Pancreas (tissue), 10 donors: ENCODE measurements around the gene PHAF1. TPM values are rescaled to one million over a fixed set of nuclear protein-coding genes. Genes with fewer than 3 reads are reported as not detected.

Source experiments
- ATAC-seq, 4 donors: fragments of 200-7000 bp; cut with Tn5 transposase; one replicate each; pipeline versions ENCODE4 v1.8.0 to v1.9.1; 2020; ENCODE audit warnings: mild to moderate bottlenecking in 4 of 4, moderate library complexity in 4 of 4
- DNase-seq, 6 donors: peaks; one replicate each; pipeline ENCODE4 v3.0.0-alpha.2; 2020
- FAIRE-seq: peaks from 2 replicates; lab custom pipeline; 2012; peaks lifted over from hg19 to GRCh38; lab: Jason Lieb, UNC
- H3K27ac ChIP-seq, 4 donors: fragments of 200-600 bp; sonication (generic); 1 replicate in 3 of 4; 2 replicates in 1 of 4; pipeline versions ENCODE4 v1.5.0 to v1.8.0; 2020
- H3K27me3 ChIP-seq, 4 donors: fragments of 200-600 bp; one replicate each; pipeline ENCODE4 v1.8.0; 2021
- H3K36me3 ChIP-seq, 3 donors: fragments of 200-600 bp; sonication (generic) in 1 of 3; one replicate each; pipeline versions ENCODE4 v1.5.0 to v1.8.0; 2020 to 2021
- H3K4me1 ChIP-seq, 3 donors: fragments of 200-600 bp; one replicate each; pipeline ENCODE4 v1.8.0; 2021
- H3K4me3 ChIP-seq, 4 donors: fragments of 200-600 bp; sonication (generic) in 2 of 4; one replicate each; pipeline versions ENCODE4 v1.5.0 to v1.8.0; 2020 to 2021
- H3K9me3 ChIP-seq, 4 donors: fragments of 200-600 bp; one replicate each; pipeline ENCODE4 v1.8.0; 2021
- CTCF ChIP-seq, 4 donors: fragments of 200-600 bp; sonication (generic) in 3 of 4; IDR thresholded peaks; one replicate each; pipeline versions ENCODE4 v1.5.0 to v1.8.0; 2021; ENCODE audit warnings: antibody characterized with exemption in 4 of 4
- WGBS, 2 donors: extraction: QIAGEN DNeasy Blood & Tissue Kit; methylation state at CpG; one replicate each; pipeline ENCODE4 v1.1.7; 2013; 5-methylcytosine and 5-hydroxymethylcytosine counted together
- intact Hi-C, 3 donors: fragments of 100-400 bp; cut with DNase I; formaldehyde crosslinking; loops; one replicate each; pipeline versions ENCODE4 v1.11.1 to v1.14.2; 2022
- polyA plus RNA-seq, 2 donors: library from polyadenylated mRNA; stranded (reverse); fragments of 200-250 nt; gene quantifications; one replicate each; pipeline ENCODE4 v1.2.3, GENCODE V29; 2013
- total RNA-seq, 6 donors: library from RNA; stranded (reverse); fragmentation: NEBNext Ultra II Directional in 4 of 6; extraction: Animal tissue kit (Norgen Biotek cat#: 25700) in 4 of 6; gene quantifications; one replicate each; pipeline versions ENCODE4 v1.2.1 to v1.2.4, GENCODE V29; 2021 to 2023
- donor health status: healthy with polysubstance abuse.
- donor health status: DM: no; HTN: no; CAD: no; lungs with moderate emphysema.
- donor health status: DM: no; HTN: no; CAD: no.
- donor health status: control.
- donor health status: control.
- donor health status: Bipolar disorder and iron deficiency.
- donor health status: DM: yes; HTN: yes; CAD: no.
- donor health status: DM: no; HTN: no; CAD: no.
- donor health status: DM: no; HTN: no; CAD: no.
- donor health status: DM: yes; HTN: yes; CAD: no.

PHAF1 gene
- total and polyA plus RNA-seq, 8 donors: 2.8 to 8.9 (median 4.9) TPM

DNA sequence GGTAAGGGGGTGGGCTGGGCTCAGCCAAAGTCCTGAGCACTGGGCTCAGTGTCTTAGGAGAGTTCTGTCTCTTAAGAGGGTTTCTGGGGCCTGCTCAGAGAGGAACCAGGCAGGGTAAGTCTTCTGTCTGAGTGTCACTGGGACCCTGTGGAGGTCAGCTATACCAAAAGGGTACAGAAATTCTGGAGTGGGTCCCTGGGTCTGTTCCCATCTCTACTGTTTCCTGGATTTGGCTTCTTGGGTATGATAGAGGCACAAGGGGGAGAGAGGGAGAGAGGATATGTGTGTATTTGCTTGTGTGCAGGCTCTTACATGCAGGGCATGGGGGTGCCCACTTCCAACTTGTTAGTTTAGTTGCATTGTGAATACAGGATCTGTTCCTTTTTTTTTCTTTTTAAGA lies 83.8 kb downstream of the PHAF1 start:
- DNase-seq (no peak), FAIRE-seq (no peak), ATAC-seq (no peak)
- TF ChIP-seq CTCF (IDR thresholded peaks at IDR 0.05): no peak
- H3K36me3 ChIP-seq: peaks cover 0 to 27% (median 13%) of the 10 kb centered on the region in 3 donors
- H3K9me3 ChIP-seq: no peaks in the 10 kb centered on the region
- no peaks in the 10 kb centered on the region for H3K27me3 ChIP-seq
- H3K4me1 ChIP-seq: peaks cover 14 to 19% (median 17%) of the 10 kb centered on the region in 3 donors
- H3K4me3 ChIP-seq: peak overlapping the region in 1 of 4 donors; percentile 97
- H3K27ac ChIP-seq: no peak overlapping the region
- intact Hi-C loops: no loop called here

DNA sequence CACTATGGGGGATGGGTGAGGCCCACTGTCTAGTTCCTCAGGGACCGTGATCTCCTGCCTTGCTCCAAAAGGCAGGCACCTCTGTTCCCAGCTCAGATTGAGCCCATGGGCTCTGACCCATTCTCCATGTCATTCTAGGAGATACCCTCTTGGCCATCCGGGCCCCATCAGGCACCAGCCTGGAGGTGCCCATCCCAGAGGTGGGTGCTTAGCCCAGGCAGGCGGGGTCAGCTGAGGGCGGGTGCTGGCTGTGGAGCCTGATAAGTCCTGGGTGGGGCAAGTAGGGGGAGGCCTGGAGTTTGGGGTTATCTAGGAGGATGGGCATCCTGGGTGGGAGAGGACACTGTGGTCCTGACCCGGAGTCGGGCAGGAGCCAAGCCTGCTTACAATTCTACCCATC lies 84.5 kb downstream of the PHAF1 start:
- Histone ChIP-seq H3K9me3 (no peaks in the 10 kb centered on the region), H3K27ac (no peak overlapping the region), H3K4me1 (peaks cover 14 to 19% (median 17%) of the 10 kb centered on the region in 3 donors), H3K4me3 (no peak overlapping the region), H3K36me3 (peaks cover 0 to 27% (median 13%) of the 10 kb centered on the region in 3 donors), H3K27me3 (no peaks in the 10 kb centered on the region)
- DNase-seq (peak in 1 of 6 donors; percentile 40), ATAC-seq (no peak), FAIRE-seq (no peak)
- no peak for TF ChIP-seq CTCF (IDR thresholded peaks at IDR 0.05)
- WGBS, 2 donors: 88 to 95% methylated on average over 6 of the region's 6 CpGs
- intact Hi-C loops: no loop called here

- TF ChIP-seq CTCF (IDR thresholded peaks at IDR 0.05): no peak
- intact Hi-C loops: no loop called here
- 60 to 67% methylated on average over 5 of the region's 5 CpGs for WGBS, 2 donors
- peaks cover 0 to 27% (median 13%) of the 10 kb centered on the region in 3 donors for H3K36me3 ChIP-seq
- FAIRE-seq: no peak
- H3K4me1 ChIP-seq: peaks cover 14 to 19% (median 17%) of the 10 kb centered on the region in 3 donors
- no peak overlapping the region for H3K4me3 ChIP-seq
- no peaks in the 10 kb centered on the region for H3K9me3 ChIP-seq
- no peak for DNase-seq
- H3K27ac ChIP-seq: no peak overlapping the region
- H3K27me3 ChIP-seq: no peaks in the 10 kb centered on the region
- ATAC-seq: no peak
Measured at GRCh38 chr16:67195676-67196075, 85.9 kb downstream of the PHAF1 start.

- 92 to 95% methylated on average over 1 of the region's 1 CpG for WGBS, 2 donors
- no peaks in the 10 kb centered on the region for H3K9me3 ChIP-seq
- no peak overlapping the region for H3K4me3 ChIP-seq
- no peak for TF ChIP-seq CTCF (IDR thresholded peaks at IDR 0.05)
- no peak for DNase-seq
- peaks cover 9 to 14% (median 11%) of the 10 kb centered on the region in 3 donors for H3K4me1 ChIP-seq
- no peak for FAIRE-seq
- H3K36me3 ChIP-seq: peaks cover 0 to 33% (median 13%) of the 10 kb centered on the region in 3 donors
- no peak overlapping the region for H3K27ac ChIP-seq
- no peaks in the 10 kb centered on the region for H3K27me3 ChIP-seq
- ATAC-seq: no peak
- intact Hi-C loops: no loop called here
Measured at GRCh38 chr16:67196881-67197280, 87.1 kb downstream of the PHAF1 start.

- no peak overlapping the region for H3K4me3 ChIP-seq
- no peaks in the 10 kb centered on the region for H3K9me3 ChIP-seq
- H3K27me3 ChIP-seq: no peaks in the 10 kb centered on the region
- ATAC-seq (no peak), DNase-seq (no peak), FAIRE-seq (no peak)
- WGBS, 2 donors: 65 to 69% methylated on average over 6 of the region's 6 CpGs
- peaks cover 8 to 12% (median 8%) of the 10 kb centered on the region in 3 donors for H3K4me1 ChIP-seq
- no peak for TF ChIP-seq CTCF (IDR thresholded peaks at IDR 0.05)
- peaks cover 0 to 40% (median 17%) of the 10 kb centered on the region in 3 donors for H3K36me3 ChIP-seq
- intact Hi-C loops: no loop called here
- H3K27ac ChIP-seq: no peak overlapping the region
Measured at GRCh38 chr16:67197704-67198103, 88.0 kb downstream of the PHAF1 start.

Other genes with a start within 250 kb of the PHAF1 start
- gene PDP2, start 229.4 kb upstream of the PHAF1 start, total RNA-seq: 1 to 10 TPM; 6.1 to 8.5 (median 7.7) TPM
- 1 to 10 TPM; 1.6 TPM for gene PDP2, start 229.4 kb upstream of the PHAF1 start, polyA plus RNA-seq
- gene CDH16, start 191.1 kb upstream of the PHAF1 start, total RNA-seq: not detected
- gene CDH16, start 191.1 kb upstream of the PHAF1 start, polyA plus RNA-seq: not detected
- 1 to 10 TPM in 1 of 6 donors, under 1 TPM in 5; 0.20 to 2.7 (median 0.53) TPM for gene RRAD, start 184.4 kb upstream of the PHAF1 start, total RNA-seq
- gene RRAD, start 184.4 kb upstream of the PHAF1 start, polyA plus RNA-seq: 1 to 10 TPM; 2.7 to 2.9 TPM
- gene CIAO2B, start 175.5 kb upstream of the PHAF1 start, total RNA-seq: 10 to 100 TPM; 14.8 to 31.5 (median 22.0) TPM
- 10 to 100 TPM; 73.7 to 86.9 TPM for gene CIAO2B, start 175.5 kb upstream of the PHAF1 start, polyA plus RNA-seq
- 10 to 100 TPM; 14.3 to 23.1 (median 17.3) TPM for gene CES2, start 174.4 kb upstream of the PHAF1 start, total RNA-seq
- gene CES2, start 174.4 kb upstream of the PHAF1 start, polyA plus RNA-seq: 10 to 100 TPM; 14.9 to 18.6 TPM
- gene CES3, start 148.7 kb upstream of the PHAF1 start, total RNA-seq: 1 to 10 TPM; 1.9 to 6.2 (median 4.6) TPM
- gene CES3, start 148.7 kb upstream of the PHAF1 start, polyA plus RNA-seq: 1 to 10 TPM; 4.6 to 7.3 TPM
- 10 to 100 TPM in 1 of 6 donors, 1 to 10 TPM in 5; 3.2 to 10.2 (median 4.6) TPM for gene CES4A, start 121.4 kb upstream of the PHAF1 start, total RNA-seq
- gene CES4A, start 121.4 kb upstream of the PHAF1 start, polyA plus RNA-seq: 10 to 100 TPM; 43.1 to 59.5 TPM
- 10 to 100 TPM; 13.1 to 27.0 (median 20.1) TPM for gene CBFB, start 80.8 kb upstream of the PHAF1 start, total RNA-seq
- 10 to 100 TPM; 11.5 to 19.7 TPM for gene CBFB, start 80.8 kb upstream of the PHAF1 start, polyA plus RNA-seq
- 1 to 10 TPM; 1.8 to 5.1 (median 3.5) TPM for gene B3GNT9, start 41.1 kb downstream of the PHAF1 start, total RNA-seq
- gene B3GNT9, start 41.1 kb downstream of the PHAF1 start, polyA plus RNA-seq: 1 to 10 TPM; 3.0 to 9.3 TPM
- gene TRADD, start 50.0 kb downstream of the PHAF1 start, total RNA-seq: 10 to 100 TPM in 4 of 6 donors, 1 to 10 TPM in 2; 9.4 to 17.4 (median 11.5) TPM
- gene TRADD, start 50.0 kb downstream of the PHAF1 start, polyA plus RNA-seq: 10 to 100 TPM; 21.3 to 33.3 TPM
- 10 to 100 TPM; 12.9 to 31.7 (median 24.2) TPM for gene FBXL8, start 50.0 kb downstream of the PHAF1 start, total RNA-seq
- gene FBXL8, start 50.0 kb downstream of the PHAF1 start, polyA plus RNA-seq: 10 to 100 TPM; 41.6 to 86.2 TPM
- gene HSF4, start 54.8 kb downstream of the PHAF1 start, total RNA-seq: 10 to 100 TPM; 34.9 to 70.0 (median 49.1) TPM
- gene HSF4, start 54.8 kb downstream of the PHAF1 start, polyA plus RNA-seq: 100 to 1,000 TPM; 310 to 330 TPM
- gene NOL3, start 60.6 kb downstream of the PHAF1 start, total RNA-seq: 10 to 100 TPM; 15.2 to 31.2 (median 19.8) TPM
- gene NOL3, start 60.6 kb downstream of the PHAF1 start, polyA plus RNA-seq: 100 to 1,000 TPM in 1 of 2 donors, 10 to 100 TPM in 1; 84.5 to 119 TPM
- 10 to 100 TPM in 3 of 6 donors, 1 to 10 TPM in 3; 4.8 to 22.3 (median 10.4) TPM for gene MATCAP1, start 74.0 kb downstream of the PHAF1 start, total RNA-seq
- gene MATCAP1, start 74.0 kb downstream of the PHAF1 start, polyA plus RNA-seq: 10 to 100 TPM; 51.2 to 55.6 TPM
- gene EXOC3L1, start 80.2 kb downstream of the PHAF1 start, total RNA-seq: 1 to 10 TPM in 3 of 6 donors, under 1 TPM in 3; 0.67 to 2.3 (median 1.2) TPM
- gene EXOC3L1, start 80.2 kb downstream of the PHAF1 start, polyA plus RNA-seq: 1 to 10 TPM; 5.2 to 6.2 TPM
- gene E2F4, start 82.2 kb downstream of the PHAF1 start, total RNA-seq: 10 to 100 TPM; 14.8 to 27.7 (median 19.3) TPM
- gene E2F4, start 82.2 kb downstream of the PHAF1 start, polyA plus RNA-seq: 10 to 100 TPM; 54.9 to 61.3 TPM
- 10 to 100 TPM; 14.6 to 23.7 (median 23.0) TPM for gene ELMO3, start 89.2 kb downstream of the PHAF1 start, total RNA-seq
- gene ELMO3, start 89.2 kb downstream of the PHAF1 start, polyA plus RNA-seq: 10 to 100 TPM; 41.0 to 52.4 TPM
- gene TMEM208, start 117.2 kb downstream of the PHAF1 start, total RNA-seq: 10 to 100 TPM; 19.2 to 31.2 (median 26.0) TPM
- gene TMEM208, start 117.2 kb downstream of the PHAF1 start, polyA plus RNA-seq: 10 to 100 TPM; 83.4 to 96.6 TPM
- 10 to 100 TPM in 2 of 6 donors, 1 to 10 TPM in 4; 7.8 to 20.8 (median 8.8) TPM for gene FHOD1, start 137.5 kb downstream of the PHAF1 start, total RNA-seq
- 10 to 100 TPM; 34.0 to 41.2 TPM for gene FHOD1, start 137.5 kb downstream of the PHAF1 start, polyA plus RNA-seq
- gene SLC9A5, start 139.0 kb downstream of the PHAF1 start, total RNA-seq: under 1 TPM; 0.22 to 0.69 (median 0.48) TPM
- 1 to 10 TPM; 1.3 to 1.5 TPM for gene SLC9A5, start 139.0 kb downstream of the PHAF1 start, polyA plus RNA-seq
- 1 to 10 TPM; 3.5 to 8.1 (median 5.2) TPM for gene PLEKHG4, start 169.6 kb downstream of the PHAF1 start, total RNA-seq
- 10 to 100 TPM; 17.2 to 28.5 TPM for gene PLEKHG4, start 169.6 kb downstream of the PHAF1 start, polyA plus RNA-seq
- gene KCTD19, start 216.8 kb downstream of the PHAF1 start, total RNA-seq: under 1 TPM in 4 of 6 donors, not detected in 2; 0.09 to 0.56 (median 0.36) TPM
- under 1 TPM; 0.42 to 0.70 TPM for gene KCTD19, start 216.8 kb downstream of the PHAF1 start, polyA plus RNA-seq
- gene LRRC36, start 216.9 kb downstream of the PHAF1 start, total RNA-seq: 1 to 10 TPM; 1.3 to 2.7 (median 2.1) TPM
- 10 to 100 TPM in 1 of 2 donors, 1 to 10 TPM in 1; 4.2 to 16.4 TPM for gene LRRC36, start 216.9 kb downstream of the PHAF1 start, polyA plus RNA-seq